T-helper 17 cell (primary cell): ENCODE data around the gene BCAR1. TPM values are rescaled to one million over a fixed set of nuclear protein-coding genes. Genes with fewer than 3 reads are reported as not detected.
"Not testable (repeated sequence)": the region's sequence is repeated elsewhere in the genome, so short reads cannot be mapped to it uniquely, and the experiment has no call there.

Experiments
- ATAC-seq: fragments of 150-1000 bp; cut with Tn5 transposase; 2 replicates; pipeline ENCODE4 v1.10.0; 2021; ENCODE audit warnings: mild to moderate bottlenecking, moderate library complexity
- DNase-seq, 3 donors: peaks; one replicate each; pipeline versions ENCODE4 v3.0.0 to v3.0.0-alpha.2; 2020 to 2021
- H3K9me3 ChIP-seq: one replicate; pipeline ENCODE4 v1.7.0; 2013; ENCODE audit warnings: low read length, mild to moderate bottlenecking; ENCODE audit not compliant: control insufficient read depth, poor library complexity, severe bottlenecking
- H3K27ac Mint-ChIP-seq: one replicate; pipeline ENCODE4 v1.8.0; 2022; ENCODE audit warnings: mild to moderate bottlenecking, moderate library complexity, mixed read lengths
- H3K27me3 Mint-ChIP-seq: one replicate; pipeline ENCODE4 v1.8.0; 2022; ENCODE audit warnings: mixed read lengths
- H3K36me3 Mint-ChIP-seq: one replicate; pipeline ENCODE4 v1.8.0; 2022; ENCODE audit warnings: low read depth, mixed read lengths
- H3K4me1 Mint-ChIP-seq: one replicate; pipeline ENCODE4 v1.8.0; 2022; ENCODE audit warnings: mild to moderate bottlenecking, mixed read lengths
- H3K4me3 Mint-ChIP-seq: one replicate; pipeline ENCODE4 v1.8.0; 2022; ENCODE audit warnings: mild to moderate bottlenecking, moderate library complexity, mixed read lengths
- total RNA-seq, 4 donors: library from RNA in 2 of 4; stranded (reverse) in 2 of 4; gene quantifications; one replicate each; pipeline ENCODE4 v1.2.3 and lab custom pipeline; 2022 to 2026

The BCAR1 gene
- total RNA-seq, 2 donors from 2014 or later, result 0.50 TPM; not detected in 1

DNA sequence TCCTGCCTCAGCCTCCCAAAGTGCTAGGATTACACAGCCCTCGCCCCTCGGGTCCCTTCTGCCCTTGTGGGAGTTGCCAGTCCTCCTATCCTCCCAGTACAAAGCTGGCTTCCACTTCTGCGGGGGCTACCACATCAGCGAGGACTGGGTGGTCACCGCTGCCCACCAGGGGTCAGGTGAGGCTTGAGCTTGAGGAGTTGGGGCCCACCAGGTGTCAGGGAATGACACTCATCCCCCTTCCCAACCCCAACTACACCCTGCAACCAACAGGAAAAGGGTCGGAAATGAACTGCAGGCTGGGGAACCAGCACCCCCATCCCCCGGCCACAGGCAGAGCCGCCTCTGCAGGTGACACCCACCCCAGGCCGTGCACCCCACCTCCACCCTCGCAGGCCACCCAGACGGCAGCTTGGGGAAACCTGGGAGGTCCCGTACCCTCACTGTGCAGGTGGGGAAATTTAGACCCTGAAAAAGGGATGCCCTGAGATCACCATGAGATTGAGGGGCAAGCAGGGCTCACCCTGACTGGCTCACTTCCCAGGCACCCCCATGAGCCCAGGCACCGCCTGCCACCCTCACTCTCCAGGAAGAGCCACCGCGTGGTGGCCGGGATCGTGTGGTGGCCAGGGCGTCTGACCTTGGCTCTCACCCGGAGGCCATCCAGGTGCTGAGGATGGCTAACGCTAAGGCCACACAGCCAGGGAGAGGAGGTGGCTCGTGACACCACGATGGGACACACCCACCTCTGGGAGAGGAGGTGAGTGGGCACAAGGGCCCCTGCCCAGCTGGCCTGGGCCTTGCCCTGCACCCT, 24.7 kb downstream of the BCAR1 start:
- H3K4me1 Mint-ChIP-seq, result no peaks in the 10 kb centered on the region
- ATAC-seq (no peak), DNase-seq (no peak)
- no peak overlapping the region for H3K27ac Mint-ChIP-seq
- H3K4me3 Mint-ChIP-seq, result no peak overlapping the region
- no peaks in the 10 kb centered on the region for H3K9me3 ChIP-seq
- peaks cover 15% of the 10 kb centered on the region for H3K27me3 Mint-ChIP-seq
- H3K36me3 Mint-ChIP-seq, result peaks cover 2% of the 10 kb centered on the region

DNA sequence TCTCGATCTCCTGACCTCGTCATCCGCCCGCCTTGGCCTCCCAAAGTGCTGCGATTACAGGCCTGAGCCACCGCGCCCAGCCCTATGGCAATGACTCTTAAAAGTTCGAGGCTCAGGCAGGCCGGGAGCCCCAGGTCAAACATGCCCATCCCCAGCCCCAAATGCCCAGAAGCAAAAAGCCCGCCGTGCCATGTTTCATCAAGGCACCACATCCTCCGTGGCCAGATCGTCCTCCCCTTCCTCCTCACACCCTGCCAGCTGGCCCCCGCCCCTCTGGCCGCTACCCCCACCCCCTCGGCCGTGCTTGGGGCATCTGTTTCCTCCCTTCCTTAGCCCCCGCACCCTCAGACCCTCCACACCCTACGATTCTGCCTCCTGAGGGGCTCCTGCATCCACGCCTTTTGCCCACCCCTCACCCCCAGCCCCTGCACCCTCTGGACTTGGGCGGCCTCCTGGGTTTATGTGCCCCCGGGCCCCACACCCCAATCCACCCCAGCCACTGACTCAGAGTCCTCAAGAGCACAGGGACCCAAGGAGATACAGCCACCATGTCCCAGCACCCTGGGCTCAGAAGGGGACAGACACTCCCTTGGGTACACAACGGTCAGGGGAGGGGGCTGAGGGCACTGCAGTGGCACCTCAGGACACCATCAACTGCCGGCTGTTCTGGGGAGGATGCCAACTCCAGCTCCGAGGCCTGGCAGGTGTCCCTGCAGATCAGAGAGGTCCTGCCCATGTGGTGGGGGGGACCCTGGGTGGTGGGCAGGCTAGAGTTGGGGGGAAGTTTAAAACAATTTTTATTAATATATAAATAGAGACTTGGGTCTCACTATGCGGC, 25.5 kb downstream of the BCAR1 start:
- H3K9me3 ChIP-seq, result no peaks in the 10 kb centered on the region
- ATAC-seq, result no peak
- DNase-seq, result no peak
- H3K27me3 Mint-ChIP-seq, result peaks cover 15% of the 10 kb centered on the region
- H3K36me3 Mint-ChIP-seq, result peaks cover 2% of the 10 kb centered on the region
- no peak overlapping the region for H3K4me3 Mint-ChIP-seq
- peaks cover 1% of the 10 kb centered on the region for H3K4me1 Mint-ChIP-seq
- no peak overlapping the region for H3K27ac Mint-ChIP-seq

DNA sequence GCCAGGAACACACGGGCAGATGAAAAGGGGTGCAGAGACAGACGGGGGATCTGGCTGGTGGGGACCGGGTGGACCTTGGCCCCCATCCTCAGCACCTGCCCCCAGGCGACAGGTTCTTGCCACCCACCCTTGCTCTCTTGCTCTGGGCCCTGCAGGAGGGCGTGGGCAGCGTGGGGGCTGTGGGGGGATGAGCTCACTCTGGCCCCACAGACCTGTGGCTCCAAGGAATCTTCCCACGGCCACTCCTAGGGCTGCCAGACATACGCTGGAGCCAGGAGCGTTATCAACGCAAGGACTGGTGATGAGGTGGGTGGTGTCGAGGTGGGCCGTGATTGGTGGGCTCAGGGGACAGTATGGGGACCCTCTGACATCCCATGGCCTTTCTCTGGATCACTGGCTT, 26.3 kb downstream of the BCAR1 start:
- ATAC-seq, result no peak
- H3K4me3 Mint-ChIP-seq, result no peak overlapping the region
- H3K9me3 ChIP-seq, result no peaks in the 10 kb centered on the region
- peaks cover 4% of the 10 kb centered on the region for H3K4me1 Mint-ChIP-seq
- H3K36me3 Mint-ChIP-seq, result peaks cover 2% of the 10 kb centered on the region
- DNase-seq, result no peak
- H3K27ac Mint-ChIP-seq, result no peak overlapping the region
- H3K27me3 Mint-ChIP-seq, result peaks cover 15% of the 10 kb centered on the region

- Mint-ChIP-seq H3K36me3 (peaks cover 2% of the 10 kb centered on the region), H3K4me3 (no peak overlapping the region), H3K27me3 (peaks cover 15% of the 10 kb centered on the region), H3K27ac (no peak overlapping the region), H3K4me1 (peaks cover 8% of the 10 kb centered on the region)
- ATAC-seq, result no peak
- no peaks in the 10 kb centered on the region for H3K9me3 ChIP-seq
- DNase-seq, result no peak
These were observed 26.9 kb downstream of the BCAR1 start for GRCh38 chr16:75224306-75225082.

DNA sequence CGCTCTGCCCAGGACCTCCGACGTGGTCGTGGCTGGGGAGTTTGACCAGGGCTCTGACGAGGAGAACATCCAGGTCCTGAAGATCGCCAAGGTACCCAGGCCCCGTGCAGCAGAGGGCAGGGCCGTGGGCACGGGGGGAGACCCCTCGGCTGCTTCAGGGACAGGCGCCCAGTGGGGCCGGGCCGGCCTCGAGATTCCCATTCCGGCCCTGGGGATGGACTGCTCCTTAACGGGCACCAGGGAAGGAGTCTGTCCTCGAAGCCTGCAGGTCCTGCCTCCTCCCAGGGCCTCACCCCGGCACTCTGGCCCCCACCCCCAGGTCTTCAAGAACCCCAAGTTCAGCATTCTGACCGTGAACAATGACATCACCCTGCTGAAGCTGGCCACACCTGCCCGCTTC, 28.3 kb downstream of the BCAR1 start:
- not testable (repeated sequence) for H3K36me3 Mint-ChIP-seq, H3K4me1 Mint-ChIP-seq, H3K4me3 Mint-ChIP-seq, H3K9me3 ChIP-seq, ATAC-seq, H3K27ac Mint-ChIP-seq, DNase-seq
- peaks cover 15% of the 10 kb centered on the region for H3K27me3 Mint-ChIP-seq

DNA sequence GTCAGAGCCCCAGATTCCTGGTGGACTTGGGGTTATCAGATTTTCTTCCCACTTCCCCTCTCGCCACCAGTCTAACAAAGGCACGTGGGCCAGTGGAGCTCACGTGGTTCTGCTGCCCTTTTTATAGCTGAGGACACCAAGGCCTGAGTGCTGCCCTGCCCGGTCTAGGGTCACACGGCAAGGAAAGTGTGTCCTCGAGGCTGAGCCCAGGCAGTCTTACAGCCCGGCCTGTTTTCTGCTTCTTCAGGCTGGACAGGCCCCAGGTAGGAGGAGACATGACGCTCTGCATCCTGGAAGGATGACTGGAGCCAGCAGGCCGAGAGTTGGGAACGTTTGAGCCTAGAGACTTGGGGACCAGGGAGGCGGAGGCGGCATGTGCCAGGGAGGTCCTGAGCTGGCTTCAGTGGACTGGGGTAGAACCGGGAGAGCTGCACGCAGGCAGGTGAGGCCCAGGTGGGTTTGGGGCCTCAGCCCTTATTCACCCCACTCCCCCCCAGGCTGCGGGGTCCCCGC, 29.1 kb downstream of the BCAR1 start:
- Mint-ChIP-seq H3K4me3 (no peak overlapping the region), H3K27me3 (peaks cover 7% of the 10 kb centered on the region), H3K27ac (no peak overlapping the region), H3K36me3 (peaks cover under 1% of the 10 kb centered on the region), H3K4me1 (peaks cover 8% of the 10 kb centered on the region)
- DNase-seq (no peak), ATAC-seq (no peak)
- H3K9me3 ChIP-seq, result no peaks in the 10 kb centered on the region

DNA sequence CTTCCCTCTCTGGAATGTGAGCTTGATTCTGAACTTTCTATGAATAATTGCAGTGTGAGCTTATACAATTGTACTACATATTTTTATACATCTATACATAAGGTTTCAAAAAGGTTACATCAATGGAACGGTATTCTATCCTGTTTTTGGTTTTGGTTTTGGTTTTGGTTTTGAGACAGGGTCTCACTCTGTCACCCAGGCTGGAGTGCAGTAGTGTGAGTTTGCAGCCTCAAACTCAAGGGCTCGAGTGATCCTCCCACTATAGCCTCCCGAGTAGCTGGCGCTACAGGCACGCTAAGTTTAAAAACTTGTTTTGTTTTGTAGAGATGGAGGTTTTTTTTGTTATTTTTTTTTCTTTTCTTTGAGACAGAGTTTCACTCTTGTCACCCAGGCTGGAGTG, 31.6 kb downstream of the BCAR1 start:
- Mint-ChIP-seq H3K27ac (peak overlapping the region; percentile 94), H3K4me1 (peaks cover 8% of the 10 kb centered on the region), H3K36me3 (no peaks in the 10 kb centered on the region), H3K27me3 (peaks cover 5% of the 10 kb centered on the region), H3K4me3 (peak overlapping the region; percentile 89)
- peak; percentile 73 for ATAC-seq
- no peak for DNase-seq
- no peaks in the 10 kb centered on the region for H3K9me3 ChIP-seq

- Mint-ChIP-seq H3K27ac (peak overlapping the region; percentile 94), H3K4me3 (no peak overlapping the region), H3K36me3 (no peaks in the 10 kb centered on the region), H3K27me3 (no peaks in the 10 kb centered on the region), H3K4me1 (peaks cover 8% of the 10 kb centered on the region)
- ATAC-seq (no peak), DNase-seq (no peak)
- H3K9me3 ChIP-seq, result no peaks in the 10 kb centered on the region
These were observed 32.3 kb downstream of the BCAR1 start for GRCh38 chr16:75219088-75219487.

GRCh38 chr16:75218256-75219076, 33.0 kb downstream of the BCAR1 start, which contains the start of gene CTRB1:
Gene CTRB1 (plus strand): TSS chr16:75218988. CDS start chr16:75219008, 20 bp downstream.
- H3K9me3 ChIP-seq, result no peaks in the 10 kb centered on the region
- ATAC-seq (no peak), DNase-seq (no peak)
- Mint-ChIP-seq H3K27me3 (no peaks in the 10 kb centered on the region), H3K4me1 (peaks cover 8% of the 10 kb centered on the region), H3K36me3 (no peaks in the 10 kb centered on the region), H3K4me3 (peak within 1 kb of the TSS; percentile 89), H3K27ac (peak within 1 kb of the TSS; percentile 94)

DNA sequence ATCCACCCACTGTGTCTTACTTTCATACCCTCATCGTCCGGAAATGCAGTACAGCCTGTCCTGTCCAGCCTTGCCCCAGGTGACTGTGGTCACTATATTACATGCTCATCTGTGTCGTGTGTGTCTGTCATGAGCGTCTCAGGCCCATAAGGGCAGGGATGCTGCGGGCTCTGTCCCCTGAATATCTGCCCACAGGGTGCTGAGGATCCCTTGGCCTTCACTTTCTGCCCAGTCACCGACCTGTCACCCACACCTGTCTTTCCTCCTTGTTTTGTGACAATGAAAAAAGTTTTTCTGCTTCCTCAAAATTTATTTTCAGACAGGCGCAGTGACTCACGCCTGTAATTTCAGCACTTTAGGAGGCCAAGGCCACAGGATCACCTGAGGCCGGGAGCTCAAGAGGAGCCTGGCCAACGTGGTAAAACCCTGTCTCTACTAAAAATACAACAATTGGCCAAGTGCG, 34.0 kb downstream of the BCAR1 start:
- Mint-ChIP-seq H3K27me3 (no peaks in the 10 kb centered on the region), H3K27ac (no peak overlapping the region), H3K4me1 (peaks cover 8% of the 10 kb centered on the region), H3K36me3 (no peaks in the 10 kb centered on the region), H3K4me3 (no peak overlapping the region)
- DNase-seq (no peak), ATAC-seq (no peak)
- no peaks in the 10 kb centered on the region for H3K9me3 ChIP-seq

GRCh38 chr16:75216576-75216975, 34.8 kb downstream of the BCAR1 start:
- ATAC-seq (no peak), DNase-seq (no peak)
- Mint-ChIP-seq H3K36me3 (no peaks in the 10 kb centered on the region), H3K4me1 (peaks cover 8% of the 10 kb centered on the region), H3K4me3 (peak overlapping the region; percentile 12), H3K27ac (no peak overlapping the region), H3K27me3 (no peaks in the 10 kb centered on the region)
- H3K9me3 ChIP-seq, result no peaks in the 10 kb centered on the region

DNA sequence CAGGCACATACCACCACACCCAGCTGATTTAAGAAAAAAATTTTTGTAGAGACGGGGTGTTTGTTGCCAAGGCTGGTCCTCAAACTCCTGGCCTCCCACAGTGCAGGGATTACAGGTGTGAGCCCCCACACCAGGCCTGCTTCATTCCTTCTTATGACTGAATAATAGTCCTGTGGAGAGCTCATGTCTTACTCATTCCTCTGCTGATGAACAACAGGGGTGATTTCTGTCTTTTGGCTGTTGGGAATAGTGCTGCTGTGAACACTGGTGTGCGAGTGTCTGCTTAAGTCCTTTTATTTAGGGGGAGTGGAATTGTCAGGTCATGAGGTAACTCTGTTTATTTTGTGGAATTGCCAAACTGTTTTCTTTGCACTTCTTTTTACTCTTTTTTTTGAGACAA, 35.3 kb downstream of the BCAR1 start:
- Mint-ChIP-seq H3K4me3 (no peak overlapping the region), H3K27ac (no peak overlapping the region), H3K36me3 (no peaks in the 10 kb centered on the region), H3K27me3 (no peaks in the 10 kb centered on the region), H3K4me1 (peaks cover 8% of the 10 kb centered on the region)
- ATAC-seq (no peak), DNase-seq (no peak)
- no peaks in the 10 kb centered on the region for H3K9me3 ChIP-seq
